ENCODE results near the gene ZNF518B.
"Not testable (repeated sequence)": the region's sequence is repeated elsewhere in the genome, so short reads cannot be mapped to it uniquely, and the experiment has no call there.

Gene ZNF518B

GRCh38 chr4:10456260-10456594 lies 999 bp downstream of the ZNF518B start:
- DNase-seq: no peak

- no peak for DNase-seq
Measured at GRCh38 chr4:10455133-10455532, 2.1 kb downstream of the ZNF518B start.

- DNase-seq: no peak
Measured at GRCh38 chr4:10454726-10455125, 2.5 kb downstream of the ZNF518B start.

- no peak for DNase-seq
Measured at GRCh38 chr4:10454121-10454520, 3.1 kb downstream of the ZNF518B start.

GRCh38 chr4:10448991-10449390 lies 8.2 kb downstream of the ZNF518B start:
- no peak for DNase-seq

- no peak for DNase-seq
Measured at GRCh38 chr4:10442976-10443375, 14.2 kb downstream of the ZNF518B start.

- DNase-seq: no peak
Measured at GRCh38 chr4:10441512-10441911, 15.7 kb downstream of the ZNF518B start.

- DNase-seq: no peak
Measured at GRCh38 chr4:10438924-10439323, 18.3 kb downstream of the ZNF518B start.

GRCh38 chr4:10437735-10438134 lies 19.5 kb downstream of the ZNF518B start:
- DNase-seq: no peak

GRCh38 chr4:10427680-10428079 lies 29.5 kb downstream of the ZNF518B start:
- not testable (repeated sequence) for DNase-seq

- no peak for DNase-seq
Measured at GRCh38 chr4:10421344-10422055, 35.7 kb downstream of the ZNF518B start.

- DNase-seq: no peak
Measured at GRCh38 chr4:10417740-10418139, 39.5 kb downstream of the ZNF518B start.

- DNase-seq: no peak
Measured at GRCh38 chr4:10416441-10416840, 40.8 kb downstream of the ZNF518B start.

GRCh38 chr4:10413177-10413576 lies 44.0 kb downstream of the ZNF518B start:
- no peak for DNase-seq

- no peak for DNase-seq
Measured at GRCh38 chr4:10405672-10406071, 51.6 kb downstream of the ZNF518B start.

- DNase-seq: peak; percentile 13
Measured at GRCh38 chr4:10403633-10404445, 53.4 kb downstream of the ZNF518B start.

GRCh38 chr4:10395971-10396580 lies 61.1 kb downstream of the ZNF518B start:
- no peak for DNase-seq

Data from fibroblast of skin of abdomen (primary cell).